ENCODE results near the gene CARS2. TPM values are rescaled to one million over a fixed set of nuclear protein-coding genes. Genes with fewer than 3 reads are reported as not detected.

The CARS2 gene
- total and polyA plus RNA-seq, 7 donors = 35.4 to 77.5 (median 45.7) TPM

DNA sequence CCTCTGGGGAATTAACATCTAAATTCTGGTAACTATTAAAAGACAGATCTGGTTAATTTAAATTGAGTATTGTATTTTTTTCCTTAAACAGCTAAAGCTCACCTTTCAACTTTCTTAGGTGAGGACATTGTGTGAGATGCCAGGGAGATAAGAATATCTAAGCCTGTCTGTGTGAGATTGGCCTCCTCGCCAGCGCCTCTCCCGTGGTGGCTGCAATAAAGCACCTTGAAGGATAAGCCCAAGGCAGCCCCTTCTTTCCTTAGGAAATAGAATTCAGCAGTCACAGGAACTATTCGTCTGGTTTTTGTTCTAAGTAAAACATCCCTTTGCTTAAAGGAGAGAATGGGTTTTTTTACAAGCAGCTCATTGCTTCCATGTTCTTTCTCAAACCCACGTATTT, 66.0 kb downstream of the CARS2 start:
- DNase-seq = no peak
- Histone ChIP-seq H3K36me3 (peaks cover 46 to 81% (median 57%) of the 10 kb centered on the region in 4 donors), H3K4me3 (no peak overlapping the region), H3K9me3 (no peaks in the 10 kb centered on the region), H3K27me3 (no peaks in the 10 kb centered on the region), H3K4me1 (peaks cover 0 to 27% (median 26%) of the 10 kb centered on the region in 4 donors), H3K27ac (peak overlapping the region in 3 of 4 donors; percentile 53 to 78 (median 72))
- TF ChIP-seq POLR2AphosphoS5 (IDR thresholded peaks at IDR 0.05) (no peak), POLR2A (IDR thresholded peaks at IDR 0.05) (no peak), EP300 (IDR thresholded peaks at IDR 0.05) (no peak)
- TF ChIP-seq, protein P1, sequence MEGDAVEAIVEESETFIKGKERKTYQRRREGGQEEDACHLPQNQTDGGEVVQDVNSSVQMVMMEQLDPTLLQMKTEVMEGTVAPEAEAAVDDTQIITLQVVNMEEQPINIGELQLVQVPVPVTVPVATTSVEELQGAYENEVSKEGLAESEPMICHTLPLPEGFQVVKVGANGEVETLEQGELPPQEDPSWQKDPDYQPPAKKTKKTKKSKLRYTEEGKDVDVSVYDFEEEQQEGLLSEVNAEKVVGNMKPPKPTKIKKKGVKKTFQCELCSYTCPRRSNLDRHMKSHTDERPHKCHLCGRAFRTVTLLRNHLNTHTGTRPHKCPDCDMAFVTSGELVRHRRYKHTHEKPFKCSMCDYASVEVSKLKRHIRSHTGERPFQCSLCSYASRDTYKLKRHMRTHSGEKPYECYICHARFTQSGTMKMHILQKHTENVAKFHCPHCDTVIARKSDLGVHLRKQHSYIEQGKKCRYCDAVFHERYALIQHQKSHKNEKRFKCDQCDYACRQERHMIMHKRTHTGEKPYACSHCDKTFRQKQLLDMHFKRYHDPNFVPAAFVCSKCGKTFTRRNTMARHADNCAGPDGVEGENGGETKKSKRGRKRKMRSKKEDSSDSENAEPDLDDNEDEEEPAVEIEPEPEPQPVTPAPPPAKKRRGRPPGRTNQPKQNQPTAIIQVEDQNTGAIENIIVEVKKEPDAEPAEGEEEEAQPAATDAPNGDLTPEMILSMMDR (IDR thresholded peaks at IDR 0.05) = no peak
- WGBS, 2 donors = 69 to 81% methylated on average over 5 of the region's 5 CpGs
- intact Hi-C loops (cut with DNase I) = loop anchor here (5.0 kb wide), 2 partner anchors 42 to 48 kb away; no protein-coding TSS in a partner anchor

DNA sequence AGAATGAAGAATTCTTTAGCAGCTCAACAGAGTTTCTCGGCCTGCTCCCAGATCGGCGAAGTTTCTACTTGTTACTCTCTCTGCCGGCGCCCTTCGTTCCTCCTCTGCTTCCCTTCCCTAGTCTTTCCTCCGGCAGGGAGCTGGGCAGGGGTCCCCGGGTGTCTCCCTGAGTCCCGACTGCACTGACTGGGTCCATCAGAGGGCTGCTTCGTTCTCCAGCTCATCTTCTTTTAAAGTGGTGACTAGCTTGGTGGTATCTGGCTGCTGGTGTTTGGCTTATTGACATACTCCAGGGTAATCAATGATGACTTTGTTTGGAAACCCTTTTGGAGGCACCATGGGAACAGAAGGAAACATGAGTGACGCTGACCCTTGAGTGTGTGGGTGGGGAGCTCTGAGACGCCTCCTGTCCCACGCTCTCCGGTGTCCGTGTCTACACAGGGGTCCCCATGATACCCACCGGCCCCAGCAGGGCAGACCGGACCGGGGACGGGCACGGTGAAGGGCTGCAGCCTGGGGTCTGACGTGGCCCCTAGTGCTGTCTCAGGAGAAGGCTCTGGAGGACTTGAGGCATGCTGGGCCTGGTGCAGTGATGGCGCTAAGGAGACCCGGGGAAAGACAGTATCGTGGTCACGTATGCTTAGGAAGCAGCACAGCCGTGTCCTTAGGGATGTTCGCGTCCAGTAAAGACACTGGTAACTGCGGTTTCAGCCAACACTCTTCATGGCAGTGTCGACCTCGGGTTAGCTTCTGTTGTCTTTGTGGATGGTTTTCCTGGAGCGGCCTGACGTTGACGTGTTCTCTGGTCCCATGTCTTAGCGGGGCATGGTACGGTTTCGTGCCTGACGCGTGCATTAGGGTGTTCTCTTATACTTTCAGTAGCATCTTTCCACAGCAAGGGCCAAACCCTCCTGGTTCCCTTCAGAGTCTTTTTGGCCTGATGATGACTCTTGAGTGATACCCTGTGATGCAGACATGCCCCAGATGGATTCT, 66.8 kb downstream of the CARS2 start:
- no peak for DNase-seq
- Histone ChIP-seq H3K9me3 (no peaks in the 10 kb centered on the region), H3K27me3 (no peaks in the 10 kb centered on the region), H3K36me3 (peaks cover 47 to 85% (median 63%) of the 10 kb centered on the region in 4 donors), H3K27ac (peak overlapping the region in 2 of 4 donors; percentile 72 to 78), H3K4me3 (no peak overlapping the region), H3K4me1 (peaks cover 0 to 18% (median 18%) of the 10 kb centered on the region in 4 donors)
- WGBS, 2 donors = 90 to 93% methylated on average over 39 of the region's 39 CpGs
- intact Hi-C loops (cut with DNase I) = no loop called here
- TF ChIP-seq POLR2A (IDR thresholded peaks at IDR 0.05) (no peak), POLR2AphosphoS5 (IDR thresholded peaks at IDR 0.05) (peak in 2 of 4 donors; percentile 17 to 33)
- TF ChIP-seq, protein P1 (IDR thresholded peaks at IDR 0.05) = no peak

DNA sequence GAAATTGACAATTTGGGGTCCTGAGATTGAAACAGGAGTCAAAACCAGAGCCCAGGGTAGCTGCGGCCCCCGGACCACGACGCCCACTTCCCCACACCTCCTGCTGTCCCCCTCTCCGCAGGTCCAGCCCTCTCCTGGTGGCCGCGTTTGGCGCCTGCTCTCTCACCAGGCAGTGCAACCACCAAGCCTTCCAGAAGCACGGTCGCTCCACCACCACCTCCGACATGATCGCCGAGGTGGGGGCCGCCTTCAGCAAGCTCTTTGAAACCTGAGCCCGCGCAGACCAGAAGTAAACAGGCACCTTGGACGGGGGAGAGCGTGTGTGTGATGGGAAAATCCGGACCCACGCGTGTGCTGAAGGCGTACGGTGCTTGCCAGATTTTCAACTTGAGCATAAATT, 67.7 kb downstream of the CARS2 start:
- Histone ChIP-seq H3K9me3 (no peaks in the 10 kb centered on the region), H3K36me3 (peaks cover 47 to 77% (median 58%) of the 10 kb centered on the region in 4 donors), H3K4me1 (peaks cover 0 to 18% (median 16%) of the 10 kb centered on the region in 4 donors), H3K27ac (no peak overlapping the region), H3K27me3 (no peaks in the 10 kb centered on the region), H3K4me3 (no peak overlapping the region)
- intact Hi-C loops (cut with DNase I) = no loop called here
- 90 to 92% methylated on average over 23 of the region's 23 CpGs for WGBS, 2 donors
- TF ChIP-seq POLR2AphosphoS5 (IDR thresholded peaks at IDR 0.05) (no peak), EP300 (IDR thresholded peaks at IDR 0.05) (no peak), POLR2A (IDR thresholded peaks at IDR 0.05) (no peak)
- TF ChIP-seq, protein P1 (IDR thresholded peaks at IDR 0.05) = no peak
- DNase-seq = no peak

DNA sequence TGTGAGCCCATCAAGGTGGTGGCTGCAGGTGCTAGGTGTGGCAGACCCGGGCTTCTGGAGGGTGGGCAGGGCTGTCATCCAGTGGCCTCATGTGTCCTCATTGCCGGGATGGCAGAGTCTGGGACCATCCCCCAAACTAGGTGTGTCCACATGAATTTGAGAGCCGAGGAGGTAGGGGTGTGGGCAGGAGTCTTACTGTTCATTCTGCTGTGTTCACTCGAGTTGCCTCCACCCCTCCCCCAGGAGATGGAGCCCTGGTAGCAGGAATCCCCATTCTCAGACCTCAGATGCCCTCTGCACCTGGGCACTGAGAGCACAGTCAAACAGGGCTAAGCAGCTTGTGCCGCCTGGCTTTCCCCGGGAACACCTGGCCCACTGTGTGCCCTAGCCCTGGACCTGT, 68.2 kb downstream of the CARS2 start:
- Histone ChIP-seq H3K4me1 (peaks cover 0 to 18% (median 16%) of the 10 kb centered on the region in 4 donors), H3K27me3 (no peaks in the 10 kb centered on the region), H3K36me3 (peaks cover 47 to 72% (median 56%) of the 10 kb centered on the region in 4 donors), H3K9me3 (no peaks in the 10 kb centered on the region), H3K4me3 (no peak overlapping the region), H3K27ac (no peak overlapping the region)
- TF ChIP-seq EP300 (IDR thresholded peaks at IDR 0.05) (no peak), POLR2A (IDR thresholded peaks at IDR 0.05) (no peak), POLR2AphosphoS5 (IDR thresholded peaks at IDR 0.05) (no peak)
- TF ChIP-seq, protein P1 (IDR thresholded peaks at IDR 0.05) = no peak
- 64 to 77% methylated on average over 6 of the region's 6 CpGs for WGBS, 2 donors
- intact Hi-C loops (cut with DNase I) = no loop called here
- DNase-seq = no peak

All from sigmoid colon (tissue), 7 donors.